Mammary epithelial cell (primary cell): Measurements from ENCODE around the gene BRME1.

Experiments used
- EZH2 ChIP-seq: IDR thresholded peaks from 2 replicates; pipeline ENCODE4 v1.6.1; 2012; ENCODE audit warnings: low read length, inconsistent platforms, borderline replicate concordance
- TF ChIP-seq, protein P1 (sequence below), 2 donors: IDR thresholded peaks in 1 of 2; conservative IDR thresholded peaks in 1 of 2; 2 replicates each; pipeline ENCODE4 v1.5.1; 2011 to 2012; ENCODE audit warnings: inconsistent platforms in 2 of 2, low read length in 2 of 2, mild to moderate bottlenecking in 2 of 2, control low read depth in 1 of 2, low read depth in 1 of 2; ENCODE audit not compliant: insufficient read depth in 1 of 2; ENCODE audit errors: extremely low read depth in 1 of 2

DNA sequence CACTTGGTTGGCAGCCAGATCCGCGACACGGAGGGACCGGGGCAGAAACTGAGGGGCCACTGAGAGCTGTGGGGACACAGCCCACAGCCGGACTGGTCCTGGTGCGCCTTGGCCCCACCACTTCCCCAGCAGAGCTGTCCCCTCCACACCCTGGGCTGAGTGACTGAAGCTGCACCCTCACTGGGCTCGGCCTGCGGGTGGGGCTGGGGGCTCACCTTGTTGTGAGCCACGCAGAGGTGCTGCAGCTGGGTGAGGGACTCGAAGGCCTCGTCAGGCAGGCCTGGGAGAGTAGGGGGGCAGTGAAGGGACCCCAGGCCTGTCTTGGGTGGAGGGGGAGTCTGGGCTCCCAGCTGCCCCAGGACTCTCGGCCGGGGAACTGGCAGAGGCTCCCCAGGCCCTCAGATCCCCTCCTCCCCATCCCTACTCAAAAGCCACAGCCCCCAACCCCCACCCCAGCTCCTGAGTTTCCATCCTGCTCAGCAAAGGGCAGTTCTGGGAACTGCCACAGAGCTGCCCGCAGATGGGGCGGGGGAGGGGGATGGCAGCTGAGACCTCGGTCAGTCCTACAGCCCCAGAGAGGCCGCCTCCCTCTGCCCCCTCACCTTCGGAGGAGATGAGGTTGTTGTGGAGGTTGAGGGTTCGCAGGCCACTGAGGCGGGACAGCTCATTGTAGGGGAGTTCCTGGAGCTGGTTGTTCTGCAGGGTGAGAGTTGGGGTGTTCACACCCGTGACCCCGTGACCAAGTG is 30.0 kb upstream of the BRME1 start:
- TF ChIP-seq, protein P1, sequence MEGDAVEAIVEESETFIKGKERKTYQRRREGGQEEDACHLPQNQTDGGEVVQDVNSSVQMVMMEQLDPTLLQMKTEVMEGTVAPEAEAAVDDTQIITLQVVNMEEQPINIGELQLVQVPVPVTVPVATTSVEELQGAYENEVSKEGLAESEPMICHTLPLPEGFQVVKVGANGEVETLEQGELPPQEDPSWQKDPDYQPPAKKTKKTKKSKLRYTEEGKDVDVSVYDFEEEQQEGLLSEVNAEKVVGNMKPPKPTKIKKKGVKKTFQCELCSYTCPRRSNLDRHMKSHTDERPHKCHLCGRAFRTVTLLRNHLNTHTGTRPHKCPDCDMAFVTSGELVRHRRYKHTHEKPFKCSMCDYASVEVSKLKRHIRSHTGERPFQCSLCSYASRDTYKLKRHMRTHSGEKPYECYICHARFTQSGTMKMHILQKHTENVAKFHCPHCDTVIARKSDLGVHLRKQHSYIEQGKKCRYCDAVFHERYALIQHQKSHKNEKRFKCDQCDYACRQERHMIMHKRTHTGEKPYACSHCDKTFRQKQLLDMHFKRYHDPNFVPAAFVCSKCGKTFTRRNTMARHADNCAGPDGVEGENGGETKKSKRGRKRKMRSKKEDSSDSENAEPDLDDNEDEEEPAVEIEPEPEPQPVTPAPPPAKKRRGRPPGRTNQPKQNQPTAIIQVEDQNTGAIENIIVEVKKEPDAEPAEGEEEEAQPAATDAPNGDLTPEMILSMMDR (conservative IDR thresholded peaks at IDR 0.05 in 1 of 2, IDR thresholded peaks at IDR 0.05 in 1 of 2; ENCODE audit: extremely low read depth in 1 of 2, insufficient read depth in 1 of 2, low read depth in 1 of 2, low read length in 2 of 2), result no peak
- TF ChIP-seq EZH2, result no peak
